CD8-positive, alpha-beta memory T cell (primary cell): ENCODE data around the gene PIP4P1. TPM values are rescaled to one million over a fixed set of nuclear protein-coding genes. Genes with fewer than 3 reads are reported as not detected.

ENCODE experiments used
- CTCF ChIA-PET: fragments of 350-600 bp; sonication (Branson Sonifier 250); formaldehyde crosslinking; loops from one replicate; lab custom pipeline; 2021; ENCODE audit warnings: antibody characterized with exemption; lab: Charles Lee
- POLR2A ChIA-PET: fragments of 350-600 bp; sonication (Branson Sonifier 250); formaldehyde crosslinking; loops from one replicate; lab custom pipeline; 2021; ENCODE audit warnings: antibody characterized with exemption; lab: Charles Lee
- DNase-seq, 5 donors: peaks; one replicate each; pipeline versions ENCODE4 v3.0.0 to v3.0.0-alpha.2; 2020 to 2022; ENCODE audit warnings: mixed read lengths in 1 of 5
- H3K27ac ChIP-seq: one replicate; pipeline ENCODE4 v1.7.0; 2013; ENCODE audit warnings: low read depth, mild to moderate bottlenecking, low read length, moderate library complexity
- H3K27me3 ChIP-seq: 2 replicates; pipeline ENCODE4 v1.7.0; 2013; ENCODE audit warnings: low read length, mild to moderate bottlenecking; ENCODE audit not compliant: insufficient read depth, poor library complexity, severe bottlenecking
- H3K36me3 ChIP-seq: 2 replicates; pipeline ENCODE4 v1.7.0; 2013; ENCODE audit warnings: mild to moderate bottlenecking, low read length, moderate library complexity; ENCODE audit not compliant: insufficient read depth
- H3K4me1 ChIP-seq: 2 replicates; pipeline ENCODE4 v1.7.0; 2013; ENCODE audit warnings: mild to moderate bottlenecking, low read length, moderate library complexity; ENCODE audit not compliant: insufficient read depth
- H3K4me3 ChIP-seq: 2 replicates; pipeline ENCODE4 v1.7.0; 2013; ENCODE audit warnings: mild to moderate bottlenecking, low read length
- H3K9me3 ChIP-seq: 2 replicates; pipeline ENCODE4 v1.7.0; 2013; ENCODE audit warnings: mild to moderate bottlenecking, low read length
- H3K27ac Mint-ChIP-seq, 8 donors: one replicate each; pipeline ENCODE4 v1.8.0; 2020 to 2021; ENCODE audit warnings: mixed read lengths in 8 of 8, mild to moderate bottlenecking in 6 of 8, inconsistent platforms in 3 of 8, moderate library complexity in 3 of 8
- H3K27me3 Mint-ChIP-seq, 2 donors: one replicate each; pipeline ENCODE4 v1.8.0; 2020 to 2021; ENCODE audit warnings: mixed read lengths in 2 of 2, mild to moderate bottlenecking in 1 of 2, moderate library complexity in 1 of 2
- H3K36me3 Mint-ChIP-seq, 3 donors: one replicate each; pipeline ENCODE4 v1.8.0; 2020 to 2021; ENCODE audit warnings: mixed read lengths in 3 of 3, inconsistent platforms in 1 of 3, mild to moderate bottlenecking in 1 of 3
- H3K4me1 Mint-ChIP-seq, 3 donors: one replicate each; pipeline ENCODE4 v1.8.0; 2020 to 2021; ENCODE audit warnings: mixed read lengths in 3 of 3, inconsistent platforms in 1 of 3, mild to moderate bottlenecking in 1 of 3
- H3K4me3 Mint-ChIP-seq, 7 donors: one replicate each; pipeline ENCODE4 v1.8.0; 2020 to 2021; ENCODE audit warnings: mixed read lengths in 7 of 7, mild to moderate bottlenecking in 6 of 7, moderate library complexity in 4 of 7, inconsistent platforms in 2 of 7
- H3K9me3 Mint-ChIP-seq, 5 donors: one replicate each; pipeline ENCODE4 v1.8.0; 2020 to 2022; ENCODE audit warnings: mixed read lengths in 5 of 5, mild to moderate bottlenecking in 3 of 5, moderate library complexity in 2 of 5, inconsistent platforms in 1 of 5
- polyA plus RNA-seq: library from polyadenylated mRNA; unstranded; fragments of 300-500 nt; fragmentation: Illumina TruSeq; gene quantifications from one replicate; pipeline ENCODE4 v1.2.3, GENCODE V29; 2021
- total RNA-seq, 2 experiments: library from RNA; stranded (reverse); gene quantifications; one replicate each; pipeline ENCODE4 v1.2.3, GENCODE V29; 2021

PIP4P1 gene
- total and polyA plus RNA-seq, 3 experiments from 2014 or later: 29.5 to 36.4 (median 33.5) TPM

DNA sequence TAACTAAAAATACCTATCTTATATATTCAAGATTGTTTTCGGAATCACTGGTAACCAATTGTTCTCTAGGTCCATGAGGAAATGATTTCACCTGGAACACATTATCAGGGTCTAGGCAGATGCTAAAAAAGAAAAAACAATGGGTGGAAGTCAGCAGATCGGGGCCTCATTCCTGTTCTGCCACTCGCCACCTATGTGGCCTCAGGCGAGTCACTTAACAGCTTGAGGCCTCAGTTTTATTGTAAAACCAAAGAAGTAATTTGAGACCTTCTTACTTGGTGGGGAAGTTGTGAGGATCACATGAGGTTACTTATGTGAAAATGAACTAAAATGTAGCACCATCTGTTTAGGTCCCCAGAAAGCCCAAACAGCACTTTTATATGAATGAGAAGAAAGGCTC is 37.9 kb upstream of the PIP4P1 start:
- Histone ChIP-seq H3K4me1 (no peaks in the 10 kb centered on the region), H3K4me3 (no peak overlapping the region), H3K27ac (no peak overlapping the region), H3K9me3 (no peaks in the 10 kb centered on the region), H3K27me3 (no peaks in the 10 kb centered on the region), H3K36me3 (no peaks in the 10 kb centered on the region)
- CTCF ChIA-PET: no interaction called here
- H3K27me3 Mint-ChIP-seq: peaks cover 1 to 4% of the 10 kb centered on the region in 2 donors
- no peaks in the 10 kb centered on the region for H3K9me3 Mint-ChIP-seq
- H3K27ac Mint-ChIP-seq: no peak overlapping the region
- peaks cover 0 to 10% (median 9%) of the 10 kb centered on the region in 3 donors for H3K4me1 Mint-ChIP-seq
- no peak overlapping the region for H3K4me3 Mint-ChIP-seq
- DNase-seq: no peak
- POLR2A ChIA-PET: no interaction called here
- no peaks in the 10 kb centered on the region for H3K36me3 Mint-ChIP-seq

DNA sequence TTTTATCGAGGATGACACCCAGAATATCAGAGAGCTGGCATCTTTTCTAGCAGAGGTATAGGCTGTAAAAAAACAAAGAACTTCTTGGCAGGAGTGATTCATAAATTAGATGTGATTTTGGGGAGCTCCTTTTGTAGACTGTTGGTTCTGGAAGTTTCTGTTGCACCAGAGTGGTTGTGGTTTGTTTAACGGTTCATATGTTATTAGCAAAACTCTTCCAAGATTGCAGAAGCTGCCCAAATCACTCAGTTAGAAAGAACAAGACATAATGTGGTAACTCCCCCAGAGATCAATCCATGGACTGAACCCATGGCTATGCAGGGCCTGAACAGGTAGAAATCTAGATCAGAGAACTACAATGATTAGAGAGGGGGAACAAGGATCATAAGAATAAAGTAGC is 37.4 kb upstream of the PIP4P1 start:
- Mint-ChIP-seq H3K36me3 (no peaks in the 10 kb centered on the region), H3K9me3 (no peaks in the 10 kb centered on the region), H3K27ac (no peak overlapping the region), H3K4me1 (peaks cover 3 to 12% (median 11%) of the 10 kb centered on the region in 3 donors), H3K27me3 (peaks cover 1 to 3% of the 10 kb centered on the region in 2 donors), H3K4me3 (no peak overlapping the region)
- Histone ChIP-seq H3K36me3 (no peaks in the 10 kb centered on the region), H3K9me3 (no peaks in the 10 kb centered on the region), H3K4me1 (peaks cover 2% of the 10 kb centered on the region), H3K4me3 (no peak overlapping the region), H3K27ac (no peak overlapping the region), H3K27me3 (no peaks in the 10 kb centered on the region)
- DNase-seq: no peak
- CTCF ChIA-PET: no interaction called here
- POLR2A ChIA-PET: no interaction called here

DNA sequence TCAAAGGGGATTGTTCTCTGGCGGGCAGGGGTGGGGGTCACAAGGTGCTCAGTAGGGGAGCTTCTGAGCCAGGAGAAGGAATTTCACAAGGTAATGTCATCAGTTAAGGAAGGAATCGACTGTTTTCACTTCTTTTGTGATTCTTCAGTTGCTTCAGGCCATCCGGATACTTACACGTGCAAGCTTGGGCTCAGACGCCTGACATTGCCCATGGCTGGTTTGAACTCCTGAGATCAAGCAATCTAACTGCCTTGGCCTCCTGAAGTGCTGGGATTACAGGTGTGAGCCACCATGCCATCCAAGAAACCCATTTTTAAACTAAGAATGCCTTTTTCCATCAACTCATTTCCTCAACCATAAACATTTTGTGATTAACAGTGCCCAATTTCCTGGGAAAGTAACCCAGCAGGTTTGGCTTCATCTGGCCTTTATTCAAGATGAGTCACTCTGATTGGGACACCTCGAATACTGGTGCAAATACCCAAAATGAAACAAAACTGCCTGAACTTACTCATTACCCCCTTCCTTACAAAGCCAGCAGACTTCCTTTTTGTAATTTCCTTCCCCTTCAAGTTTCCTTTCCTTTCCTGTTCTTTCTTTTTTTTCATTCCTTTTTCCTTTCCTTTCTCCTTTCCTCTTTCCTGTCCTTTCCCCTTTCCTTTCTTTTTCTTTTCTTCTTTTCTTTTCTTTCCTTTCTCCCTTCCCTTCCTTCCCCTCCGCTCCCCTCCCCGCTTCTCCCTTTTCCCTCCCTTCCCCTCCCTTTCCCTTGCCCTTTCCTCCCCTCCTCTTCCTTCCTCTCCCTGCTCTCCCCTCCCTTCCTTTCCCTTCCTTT is 33.9 kb upstream of the PIP4P1 start:
- H3K36me3 ChIP-seq: no peaks in the 10 kb centered on the region
- H3K27me3 Mint-ChIP-seq: peaks cover 0 to 1% of the 10 kb centered on the region in 2 donors
- ChIA-PET POLR2A (no interaction called here), CTCF (no interaction called here)
- H3K4me1 ChIP-seq: peaks cover 27% of the 10 kb centered on the region
- no peak overlapping the region for H3K4me3 Mint-ChIP-seq
- peaks cover 22 to 39% (median 28%) of the 10 kb centered on the region in 3 donors for H3K4me1 Mint-ChIP-seq
- H3K27ac Mint-ChIP-seq: peak overlapping the region in 1 of 8 donors; percentile 29
- no peaks in the 10 kb centered on the region for H3K9me3 Mint-ChIP-seq
- no peaks in the 10 kb centered on the region for H3K27me3 ChIP-seq
- no peak for DNase-seq
- no peaks in the 10 kb centered on the region for H3K36me3 Mint-ChIP-seq
- H3K9me3 ChIP-seq: no peaks in the 10 kb centered on the region
- H3K4me3 ChIP-seq: no peak overlapping the region
- no peak overlapping the region for H3K27ac ChIP-seq

DNA sequence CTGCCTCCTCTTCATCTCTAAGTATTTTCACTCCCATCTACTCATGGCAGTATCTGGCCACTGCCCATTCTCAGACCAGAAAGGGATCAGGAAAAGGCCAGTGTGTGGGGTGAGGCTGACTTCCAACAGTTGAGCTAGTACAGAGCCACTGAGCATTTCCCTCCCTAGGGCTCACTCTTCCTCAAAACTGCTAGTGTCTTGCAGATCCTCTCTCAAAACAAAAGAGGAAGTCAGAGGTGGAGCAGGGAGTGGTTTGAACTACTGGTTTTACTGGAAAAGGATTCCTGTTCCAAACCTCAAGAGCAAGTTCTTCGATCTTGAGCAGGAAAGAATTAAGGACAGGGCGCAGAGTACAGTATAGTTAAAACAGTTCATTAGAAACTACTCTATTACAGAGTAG is 32.4 kb upstream of the PIP4P1 start:
- Histone ChIP-seq H3K27ac (no peak overlapping the region), H3K36me3 (no peaks in the 10 kb centered on the region), H3K4me3 (no peak overlapping the region), H3K27me3 (no peaks in the 10 kb centered on the region), H3K4me1 (peaks cover 43% of the 10 kb centered on the region), H3K9me3 (no peaks in the 10 kb centered on the region)
- H3K27me3 Mint-ChIP-seq: peaks cover 0 to 1% of the 10 kb centered on the region in 2 donors
- H3K4me1 Mint-ChIP-seq: peaks cover 38 to 53% (median 40%) of the 10 kb centered on the region in 3 donors
- ChIA-PET POLR2A (no interaction called here), CTCF (interaction anchor here (0.8 to 1.4 kb wide), 3 partner anchors 32 to 94 kb away, joined by 3 read pairs; partner anchors contain the start of gene RNASE11)
- no peaks in the 10 kb centered on the region for H3K9me3 Mint-ChIP-seq
- no peaks in the 10 kb centered on the region for H3K36me3 Mint-ChIP-seq
- H3K27ac Mint-ChIP-seq: peak overlapping the region in 1 of 8 donors; percentile 57
- no peak for DNase-seq
- H3K4me3 Mint-ChIP-seq: no peak overlapping the region

DNA sequence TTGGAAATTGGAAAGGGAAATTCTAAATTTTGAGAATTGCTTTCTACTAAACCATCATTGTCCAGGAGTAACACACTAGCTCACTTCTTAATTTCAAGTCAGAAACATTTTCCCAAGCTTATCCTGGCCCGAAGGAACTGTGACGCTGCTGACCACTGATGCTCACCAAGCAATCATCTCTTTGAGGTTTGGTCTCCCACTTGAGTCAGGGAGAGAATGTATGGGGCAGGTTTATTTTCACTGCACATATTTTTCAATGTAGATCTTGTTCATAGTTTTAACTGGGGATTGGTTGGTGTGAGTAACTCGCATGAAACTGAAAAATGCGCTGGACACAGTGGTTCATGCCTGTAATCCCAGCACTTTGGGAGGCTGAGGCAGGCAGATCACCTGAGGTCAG is 31.3 kb upstream of the PIP4P1 start:
- H3K27me3 Mint-ChIP-seq: no peaks in the 10 kb centered on the region
- Histone ChIP-seq H3K27me3 (no peaks in the 10 kb centered on the region), H3K27ac (no peak overlapping the region), H3K4me3 (no peak overlapping the region), H3K4me1 (peaks cover 54% of the 10 kb centered on the region), H3K36me3 (no peaks in the 10 kb centered on the region), H3K9me3 (no peaks in the 10 kb centered on the region)
- H3K9me3 Mint-ChIP-seq: no peaks in the 10 kb centered on the region
- peaks cover 49 to 64% (median 49%) of the 10 kb centered on the region in 3 donors for H3K4me1 Mint-ChIP-seq
- peak overlapping the region in 2 of 8 donors; percentile 17 to 33 for H3K27ac Mint-ChIP-seq
- CTCF ChIA-PET: no interaction called here
- no peaks in the 10 kb centered on the region for H3K36me3 Mint-ChIP-seq
- peak overlapping the region in 1 of 7 donors; percentile 48 for H3K4me3 Mint-ChIP-seq
- POLR2A ChIA-PET: no interaction called here
- DNase-seq: no peak

DNA sequence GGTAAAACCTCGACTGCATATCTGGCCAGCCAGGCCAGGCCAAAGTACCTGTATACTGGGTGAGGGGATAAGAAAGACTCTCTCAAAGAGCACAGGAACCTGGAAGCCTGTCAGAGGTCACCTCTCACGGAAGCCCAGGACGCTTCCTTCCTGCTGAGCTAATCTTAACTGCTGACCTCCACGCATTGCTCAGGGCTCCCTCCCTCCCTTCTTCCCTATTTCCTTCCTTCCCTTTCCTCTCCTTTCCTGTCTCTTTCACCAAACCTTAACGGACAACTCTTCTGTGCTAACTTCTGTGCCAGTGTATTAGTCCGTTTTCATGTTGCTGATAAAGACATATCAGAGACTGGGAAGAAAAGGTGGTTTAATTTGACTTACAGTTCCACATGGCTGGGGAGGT is 29.3 kb upstream of the PIP4P1 start:
- CTCF ChIA-PET: no interaction called here
- Histone ChIP-seq H3K4me3 (no peak overlapping the region), H3K4me1 (peaks cover 64% of the 10 kb centered on the region), H3K27me3 (no peaks in the 10 kb centered on the region), H3K36me3 (no peaks in the 10 kb centered on the region), H3K27ac (no peak overlapping the region), H3K9me3 (no peaks in the 10 kb centered on the region)
- Mint-ChIP-seq H3K27me3 (no peaks in the 10 kb centered on the region), H3K36me3 (no peaks in the 10 kb centered on the region), H3K4me3 (peak overlapping the region in 5 of 7 donors; percentile 42 to 63 (median 45)), H3K27ac (peak overlapping the region; percentile 7 to 98 (median 72)), H3K9me3 (no peaks in the 10 kb centered on the region), H3K4me1 (peaks cover 58 to 78% (median 65%) of the 10 kb centered on the region in 3 donors)
- POLR2A ChIA-PET: interaction anchor here (0.6 kb wide), 1 partner anchor 91 kb away, joined by 3 read pairs; no protein-coding TSS in a partner anchor
- DNase-seq: no peak

DNA sequence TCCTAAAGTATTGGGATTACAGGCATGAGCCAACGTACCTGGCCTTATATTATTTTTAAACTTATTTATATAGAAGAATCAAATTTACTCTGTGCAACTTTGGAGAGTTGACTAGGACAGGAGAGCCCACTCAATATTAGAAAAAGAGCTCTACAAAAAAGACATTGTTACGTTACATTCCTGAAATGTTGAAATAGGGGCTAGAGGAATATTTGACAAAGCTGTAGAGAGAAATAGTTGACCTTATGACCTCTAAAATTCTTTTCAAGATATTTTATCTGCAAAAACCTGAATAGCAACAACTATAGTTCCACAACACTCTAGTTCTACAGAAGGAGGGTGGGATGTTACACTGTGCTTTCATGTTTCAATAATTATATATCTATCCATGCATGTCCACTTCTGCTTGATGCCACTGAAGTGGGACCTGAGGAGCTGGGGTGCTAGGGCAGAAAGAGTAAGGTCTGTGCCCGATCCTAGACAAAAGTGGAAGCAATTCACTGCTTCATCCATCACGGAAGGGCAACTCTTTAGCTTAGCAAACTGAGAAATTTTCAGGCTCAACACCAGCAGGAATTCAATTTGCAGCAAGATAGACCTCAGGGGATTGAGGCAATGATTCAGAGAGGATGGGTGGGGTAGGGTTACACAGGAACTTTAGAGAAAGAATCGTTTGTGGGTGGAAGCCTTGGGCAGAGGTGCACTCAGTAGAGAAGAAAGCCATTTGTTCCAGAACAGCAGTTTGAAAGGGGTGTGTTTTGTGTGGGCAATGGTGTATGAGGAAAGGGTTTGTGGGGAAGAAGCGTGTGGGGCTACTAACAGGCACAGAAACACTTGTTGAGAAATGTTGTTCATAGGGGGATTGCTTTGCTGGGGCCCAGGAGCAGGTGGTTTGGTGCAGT is 28.1 kb upstream of the PIP4P1 start:
- Mint-ChIP-seq H3K4me1 (peaks cover 62 to 81% (median 75%) of the 10 kb centered on the region in 3 donors), H3K9me3 (no peaks in the 10 kb centered on the region), H3K27ac (peak overlapping the region; percentile 9 to 98 (median 84)), H3K27me3 (no peaks in the 10 kb centered on the region), H3K36me3 (no peaks in the 10 kb centered on the region), H3K4me3 (peak overlapping the region in 6 of 7 donors; percentile 29 to 80 (median 70))
- Histone ChIP-seq H3K27ac (no peak overlapping the region), H3K36me3 (no peaks in the 10 kb centered on the region), H3K4me3 (peak overlapping the region; percentile 16), H3K4me1 (peaks cover 64% of the 10 kb centered on the region), H3K27me3 (no peaks in the 10 kb centered on the region), H3K9me3 (no peaks in the 10 kb centered on the region)
- ChIA-PET POLR2A (interaction anchor here (0.8 kb wide), 1 partner anchor 12 kb away, joined by 3 read pairs; no protein-coding TSS in a partner anchor), CTCF (interaction anchor here (0.8 to 1.8 kb wide), 3 partner anchors 16 to 73 kb away, joined by 3 to 5 read pairs (median 3); partner anchors contain the start of gene APEX1)
- peak in 2 of 5 donors; percentile 13 to 23 for DNase-seq
